IMR-90 (cell line): ENCODE measurements around the gene RB1. TPM values are rescaled to one million over a fixed set of nuclear protein-coding genes. Genes with fewer than 3 reads are reported as not detected.

Source experiments
- ATAC-seq: fragments of 200-7000 bp; cut with Tn5 transposase; 2 replicates; pipeline ENCODE4 v1.9.1; 2020; ENCODE audit warnings: low read depth, mild to moderate bottlenecking, moderate library complexity
- BruUV-seq: library from RNA; stranded (reverse); fragments of 400-500 nt; replicated peaks from 2 replicates; lab custom pipeline; 2021; lab: Mats Ljungman, UMichigan
- CTCF ChIA-PET: fragments of 300-600 bp; formaldehyde crosslinking; extraction: SDS; loops from one replicate; lab custom pipeline; 2021; ENCODE audit warnings: antibody characterized with exemption; lab: Yijun Ruan, JAX
- POLR2A ChIA-PET: fragments of 300-600 bp; sonication (Branson Sonifier 250); formaldehyde crosslinking; loops from one replicate; lab custom pipeline; 2022; ENCODE audit warnings: antibody characterized with exemption; ENCODE audit not compliant: unreplicated experiment; lab: Charles Lee
- DNase-seq: peaks from one replicate; pipeline ENCODE4 v3.0.0; 2013
- H2AFZ ChIP-seq: replicated peaks from 2 replicates; pipeline ENCODE3; 2013; ENCODE audit warnings: low read length, mild to moderate bottlenecking; ENCODE audit not compliant: poor library complexity
- H2AK5ac ChIP-seq: 2 replicates; pipeline ENCODE4 v1.6.1; 2013; ENCODE audit warnings: low read depth, low read length, inconsistent platforms
- H2AK9ac ChIP-seq: replicated peaks from 2 replicates; pipeline ENCODE3; 2013; ENCODE audit warnings: mild to moderate bottlenecking, low read depth, low read length, moderate library complexity; ENCODE audit not compliant: poor library complexity
- H2BK120ac ChIP-seq: 2 replicates; pipeline ENCODE4 v1.6.1; 2013; ENCODE audit warnings: low read depth, low read length, inconsistent platforms
- H2BK15ac ChIP-seq: 3 replicates; pipeline ENCODE4 v1.6.1; 2013; ENCODE audit warnings: low read depth, low read length, inconsistent platforms
- H2BK20ac ChIP-seq: 2 replicates; pipeline ENCODE4 v1.6.1; 2013; ENCODE audit warnings: low read depth, mild to moderate bottlenecking, inconsistent platforms, low read length, moderate library complexity
- H2BK5ac ChIP-seq: 2 replicates; pipeline ENCODE4 v1.6.1; 2013; ENCODE audit warnings: mild to moderate bottlenecking, low read depth, low read length, inconsistent platforms; ENCODE audit not compliant: poor library complexity, severe bottlenecking
- H3K14ac ChIP-seq: replicated peaks from 2 replicates; pipeline ENCODE4 v1.6.1; 2013; ENCODE audit warnings: low read depth, low read length, inconsistent platforms
- H3K18ac ChIP-seq: 2 replicates; pipeline ENCODE4 v1.6.1; 2013; ENCODE audit warnings: low read depth, low read length, control low read depth
- H3K23ac ChIP-seq: 2 replicates; pipeline ENCODE4 v1.6.1; 2013; ENCODE audit warnings: low read depth, low read length, inconsistent platforms
- H3K27ac ChIP-seq: 2 replicates; pipeline ENCODE4 v1.5.1; 2013; ENCODE audit warnings: mild to moderate bottlenecking, control low read depth, low read length; ENCODE audit not compliant: insufficient read depth
- H3K27me3 ChIP-seq: 2 replicates; pipeline ENCODE4 v1.6.1; 2013; ENCODE audit warnings: low read length; ENCODE audit not compliant: control insufficient read depth, insufficient read depth
- H3K36me3 ChIP-seq: 2 replicates; pipeline ENCODE4 v1.6.1; 2013; ENCODE audit warnings: low read length, mixed read lengths; ENCODE audit not compliant: control insufficient read depth, insufficient read depth
- H3K4ac ChIP-seq: 2 replicates; pipeline ENCODE4 v1.6.1; 2013; ENCODE audit warnings: low read depth, low read length, inconsistent platforms
- H3K4me1 ChIP-seq: 2 replicates; pipeline ENCODE4 v1.6.1; 2013; ENCODE audit warnings: low read length, mixed read lengths; ENCODE audit not compliant: control insufficient read depth, insufficient read depth
- H3K4me2 ChIP-seq: 2 replicates; pipeline ENCODE4 v1.6.1; 2013; ENCODE audit warnings: low read depth, mild to moderate bottlenecking, control low read depth, low read length, moderate library complexity
- H3K4me3 ChIP-seq: 2 replicates; pipeline ENCODE4 v1.5.1; 2013; ENCODE audit warnings: low read depth, mild to moderate bottlenecking, control low read depth, low read length, moderate library complexity; ENCODE audit not compliant: insufficient read depth
- H3K56ac ChIP-seq: 2 replicates; pipeline ENCODE4 v1.6.1; 2013; ENCODE audit warnings: low read length, inconsistent platforms; ENCODE audit not compliant: insufficient read depth; ENCODE audit errors: extremely low read depth
- H3K79me1 ChIP-seq, 2 experiments: 2 replicates each; pipeline ENCODE4 v1.6.1; 2013; ENCODE audit warnings: low read length in 2 of 2, inconsistent platforms in 1 of 2, low read depth in 1 of 2
- H3K9ac ChIP-seq: 2 replicates; pipeline ENCODE4 v1.6.1; 2013; ENCODE audit warnings: low read depth, low read length, control low read depth
- H3K9me1 ChIP-seq: 2 replicates; pipeline ENCODE4 v1.6.1; 2013; ENCODE audit warnings: low read length, inconsistent platforms; ENCODE audit not compliant: insufficient read depth
- H3K9me3 ChIP-seq: 2 replicates; pipeline ENCODE4 v1.6.1; 2013; ENCODE audit warnings: low read length; ENCODE audit not compliant: control insufficient read depth, insufficient read depth
- H4K20me1 ChIP-seq: 2 replicates; pipeline ENCODE4 v1.6.1; 2013; ENCODE audit warnings: low read length, inconsistent platforms; ENCODE audit not compliant: insufficient read depth
- H4K5ac ChIP-seq: 2 replicates; pipeline ENCODE4 v1.6.1; 2013; ENCODE audit warnings: mild to moderate bottlenecking, low read depth, low read length, control low read depth
- H4K8ac ChIP-seq, 2 experiments: 2 replicates each; pipeline ENCODE4 v1.6.1; 2013; ENCODE audit warnings: low read depth in 2 of 2, low read length in 2 of 2, control low read depth in 1 of 2, inconsistent platforms in 1 of 2
- H4K91ac ChIP-seq: 2 replicates; pipeline ENCODE4 v1.6.1; 2013; ENCODE audit warnings: low read depth, low read length, inconsistent platforms; ENCODE audit not compliant: insufficient read depth
- BHLHE40 ChIP-seq: fragments of 150-350 bp; IDR thresholded peaks from 2 replicates; pipeline ENCODE4 v1.6.1; 2016; ENCODE audit warnings: mild to moderate bottlenecking, low read depth, low read length
- CEBPB ChIP-seq: IDR thresholded peaks from 2 replicates; pipeline ENCODE4 v1.6.1; 2012; ENCODE audit warnings: low read depth, low read length, improper control_type of control experiment
- CHD1 ChIP-seq: IDR thresholded peaks from 2 replicates; pipeline ENCODE4 v1.6.1; 2012; ENCODE audit warnings: low read depth, low read length, improper control_type of control experiment
- CTCF ChIP-seq: conservative IDR thresholded peaks from 2 replicates; pipeline ENCODE4 v1.5.1; 2012; ENCODE audit warnings: mild to moderate bottlenecking, low read depth, low read length, improper control_type of control experiment
- ELK1 ChIP-seq: fragments of 150-350 bp; IDR thresholded peaks from 2 replicates; pipeline ENCODE4 v1.6.1; 2016; ENCODE audit warnings: low read depth, mild to moderate bottlenecking, low read length, moderate library complexity, borderline replicate concordance
- FOS ChIP-seq: fragments of 150-350 bp; IDR thresholded peaks from 2 replicates; pipeline ENCODE4 v1.6.1; 2016; ENCODE audit warnings: low read depth, low read length
- MAFK ChIP-seq: IDR thresholded peaks from 2 replicates; pipeline ENCODE4 v1.6.1; 2012; ENCODE audit warnings: low read depth, low read length, improper control_type of control experiment
- MAZ ChIP-seq: IDR thresholded peaks from 2 replicates; pipeline ENCODE4 v1.6.1; 2012; ENCODE audit warnings: low read depth, mild to moderate bottlenecking, low read length, improper control_type of control experiment, moderate library complexity, borderline replicate concordance
- MXI1 ChIP-seq: IDR thresholded peaks from 2 replicates; pipeline ENCODE4 v1.6.1; 2012; ENCODE audit warnings: low read depth, mild to moderate bottlenecking, low read length, moderate library complexity, borderline replicate concordance
- NFE2L2 ChIP-seq: fragments of 150-350 bp; IDR thresholded peaks from 2 replicates; pipeline ENCODE4 v1.6.1; 2016; ENCODE audit warnings: low read depth, mild to moderate bottlenecking, low read length
- POLR2A ChIP-seq: IDR thresholded peaks from 2 replicates; pipeline ENCODE4 v1.6.1; 2012; ENCODE audit warnings: mild to moderate bottlenecking, low read depth, low read length
- RAD21 ChIP-seq: IDR thresholded peaks from 2 replicates; pipeline ENCODE4 v1.6.1; 2012; ENCODE audit warnings: low read length, improper control_type of control experiment
- RCOR1 ChIP-seq: IDR thresholded peaks from 2 replicates; pipeline ENCODE4 v1.6.1; 2012; ENCODE audit warnings: mild to moderate bottlenecking, low read length, improper control_type of control experiment; ENCODE audit not compliant: insufficient replicate concordance
- SMC3 ChIP-seq: fragments of 150-350 bp; IDR thresholded peaks from 2 replicates; pipeline ENCODE4 v1.6.1; 2016; ENCODE audit warnings: low read depth, mild to moderate bottlenecking, antibody characterized with exemption, low read length, moderate library complexity
- WGBS, 2 experiments: methylation state at CpG; one replicate each; pipeline versions ENCODE4 v1.1.5 to v1.1.7; 2013; ENCODE audit warnings: missing lambda C conversion rate in 2 of 2; ENCODE audit not compliant: insufficient read length in 1 of 2; ENCODE audit errors: extremely low coverage in 2 of 2; 5-methylcytosine and 5-hydroxymethylcytosine counted together
- dilution Hi-C: fragments of 300-500 bp; cut with HindIII; formaldehyde crosslinking; loops from one replicate; pipeline ENCODE4 v1.14.3; 2018; ENCODE audit warnings: low sequenced_read_pairs; ENCODE audit not compliant: unreplicated experiment
- in situ Hi-C: fragments of 300-500 bp; cut with MboI; formaldehyde crosslinking; loops from 3 replicates; pipeline ENCODE4 v1.14.3; 2019; ENCODE audit warnings: low sequenced_read_pairs, inconsistent platforms, mixed read lengths
- intact Hi-C: fragments of 100-400 bp; cut with micrococcal nuclease; formaldehyde crosslinking; loops from 2 replicates; pipeline ENCODE4 v1.10.0; 2022
- polyA plus RNA-seq, 3 experiments: library from polyadenylated mRNA; depleted of rRNA; stranded (reverse); fragments of >200 nt; gene quantifications; 2 replicates each; pipeline ENCODE4 v1.2.3, GENCODE V29; 2012; ENCODE audit warnings: low replicate concordance in 1 of 3
- total RNA-seq: library from RNA; depleted of rRNA; stranded (reverse); fragments of >200 nt; gene quantifications from 2 replicates; pipeline ENCODE4 v1.2.3, GENCODE V29; 2012
- TF ChIP-seq, protein P1 (sequence below): fragments of 150-350 bp; IDR thresholded peaks from 2 replicates; pipeline ENCODE4 v1.6.1; 2017; ENCODE audit warnings: mild to moderate bottlenecking, antibody characterized with exemption, low read length, low read depth

The RB1 gene
- total and polyA plus RNA-seq, 2 of the 4 experiments (the other 2 are of a cell fraction) = 11.4 to 15.4 TPM

DNA sequence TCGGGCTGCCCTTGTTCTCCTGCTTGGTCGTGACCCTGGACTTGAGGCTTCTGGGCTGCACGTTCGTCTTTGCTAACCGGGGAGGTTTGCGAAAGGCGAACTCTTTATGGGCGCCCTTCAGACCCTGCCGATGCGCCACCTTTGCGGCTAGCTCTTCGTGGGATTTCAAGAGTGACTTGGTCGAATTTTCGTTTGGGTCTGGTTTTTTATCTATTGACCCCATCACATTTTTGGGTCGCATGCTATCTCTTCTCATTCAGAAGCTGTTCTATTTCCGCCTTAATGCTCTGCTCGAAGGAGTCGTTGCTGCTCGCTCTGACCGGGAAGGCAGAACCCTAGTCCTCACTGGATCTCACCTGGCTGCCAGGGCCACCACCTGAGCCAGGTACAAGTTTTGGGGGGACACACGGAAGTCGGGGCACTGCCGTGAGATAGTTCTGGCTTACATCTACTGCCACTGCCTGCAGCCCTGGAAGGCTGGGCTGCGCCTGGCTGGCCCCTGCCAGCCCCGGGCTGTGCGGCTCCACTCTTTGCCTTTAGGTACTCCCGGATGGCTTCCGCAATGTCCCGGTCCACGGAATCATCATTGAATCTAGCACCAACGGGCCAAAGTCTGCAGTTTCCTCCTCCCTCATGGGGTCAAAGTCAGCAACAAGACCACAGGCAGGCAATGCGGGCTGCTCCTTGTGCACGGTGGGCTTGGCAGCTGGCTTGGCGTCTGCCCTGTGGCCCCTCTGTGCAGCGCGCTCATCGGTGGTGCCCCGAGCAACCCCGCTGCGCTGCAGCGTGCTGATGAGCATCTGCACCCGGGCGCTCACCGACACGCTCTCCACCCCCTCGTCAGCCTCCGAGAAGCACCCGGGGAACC, 16.2 kb downstream of the RB1 start:
- intact Hi-C loops = no loop called here
- peaks cover 17 to 23% of the 10 kb centered on the region in 2 experiments for H3K79me1 ChIP-seq
- H3K4ac ChIP-seq = no peak overlapping the region
- H4K5ac ChIP-seq = no peak overlapping the region
- H3K56ac ChIP-seq = no peak overlapping the region
- H2BK20ac ChIP-seq = no peak overlapping the region
- no peak overlapping the region for H3K4me3 ChIP-seq
- TF ChIP-seq MAFK (no peak), CHD1 (no peak), BHLHE40 (no peak), FOS (no peak), RCOR1 (no peak), RAD21 (no peak), SMC3 (no peak), MAZ (no peak), ELK1 (no peak), CTCF (no peak), CEBPB (no peak), MXI1 (no peak), NFE2L2 (no peak), POLR2A (no peak)
- TF ChIP-seq, protein P1, sequence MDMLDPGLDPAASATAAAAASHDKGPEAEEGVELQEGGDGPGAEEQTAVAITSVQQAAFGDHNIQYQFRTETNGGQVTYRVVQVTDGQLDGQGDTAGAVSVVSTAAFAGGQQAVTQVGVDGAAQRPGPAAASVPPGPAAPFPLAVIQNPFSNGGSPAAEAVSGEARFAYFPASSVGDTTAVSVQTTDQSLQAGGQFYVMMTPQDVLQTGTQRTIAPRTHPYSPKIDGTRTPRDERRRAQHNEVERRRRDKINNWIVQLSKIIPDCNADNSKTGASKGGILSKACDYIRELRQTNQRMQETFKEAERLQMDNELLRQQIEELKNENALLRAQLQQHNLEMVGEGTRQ = no peak
- H3K9me1 ChIP-seq = no peaks in the 10 kb centered on the region
- no peak overlapping the region for H2AK5ac ChIP-seq
- WGBS, 2 experiments = 79% methylated on average over 35 of the region's 48 CpGs; no CpG with 5 or more reads in 1 of the 2 experiments
- H3K14ac ChIP-seq = no peak overlapping the region
- DNase-seq (no peak), ATAC-seq (no peak)
- no peak overlapping the region for H3K27ac ChIP-seq
- no peak overlapping the region for H2BK15ac ChIP-seq
- H3K27me3 ChIP-seq = no peaks in the 10 kb centered on the region
- in situ Hi-C loops = no loop called here
- no peak overlapping the region for H3K9ac ChIP-seq
- H4K8ac ChIP-seq = no peak overlapping the region
- H2AK9ac ChIP-seq = no peak overlapping the region
- no peak overlapping the region for H3K23ac ChIP-seq
- no peak overlapping the region for H2BK120ac ChIP-seq
- dilution Hi-C loops = no loop called here
- H3K4me1 ChIP-seq = no peaks in the 10 kb centered on the region
- H4K20me1 ChIP-seq = no peaks in the 10 kb centered on the region
- POLR2A ChIA-PET = no interaction called here
- H2BK5ac ChIP-seq = no peak overlapping the region
- no peak overlapping the region for H3K18ac ChIP-seq
- H3K4me2 ChIP-seq = no peak overlapping the region
- no TSS peak for BruUV-seq
- peaks cover 8% of the 10 kb centered on the region; the same call in 1 of the 2 replicates for H3K9me3 ChIP-seq
- peaks cover 21% of the 10 kb centered on the region for H3K36me3 ChIP-seq
- CTCF ChIA-PET = no interaction called here
- H4K91ac ChIP-seq = no peak overlapping the region
- H2AFZ ChIP-seq = no peak overlapping the region
